Adrenal gland (tissue), 5 donors: ENCODE data around the gene NUF2.
"Not testable (repeated sequence)": the region's sequence is repeated elsewhere in the genome, so short reads cannot be mapped to it uniquely, and the experiment has no call there.

ENCODE experiments used
- POLR2A ChIP-seq, 2 donors: fragments of 450-650 bp; IDR thresholded peaks; one replicate each; pipeline ENCODE4 v1.6.1; 2017; ENCODE audit warnings: antibody characterized with exemption in 2 of 2, mild to moderate bottlenecking in 2 of 2, moderate library complexity in 1 of 2
- TF ChIP-seq, protein P1 (sequence below), 6 experiments: fragments of 450-650 bp in 4 of 6; fragments of 200-600 bp in 2 of 6; sonication (generic) in 1 of 6; IDR thresholded peaks; 1 replicate in 5 of 6; 2 replicates in 1 of 6; pipeline versions ENCODE4 v1.5.1 to v1.8.0; 2016 to 2021; ENCODE audit warnings: antibody characterized with exemption in 6 of 6, mild to moderate bottlenecking in 2 of 6, moderate library complexity in 1 of 6
- donor health status: DM: no; HTN: no; CAD: no.

DNA sequence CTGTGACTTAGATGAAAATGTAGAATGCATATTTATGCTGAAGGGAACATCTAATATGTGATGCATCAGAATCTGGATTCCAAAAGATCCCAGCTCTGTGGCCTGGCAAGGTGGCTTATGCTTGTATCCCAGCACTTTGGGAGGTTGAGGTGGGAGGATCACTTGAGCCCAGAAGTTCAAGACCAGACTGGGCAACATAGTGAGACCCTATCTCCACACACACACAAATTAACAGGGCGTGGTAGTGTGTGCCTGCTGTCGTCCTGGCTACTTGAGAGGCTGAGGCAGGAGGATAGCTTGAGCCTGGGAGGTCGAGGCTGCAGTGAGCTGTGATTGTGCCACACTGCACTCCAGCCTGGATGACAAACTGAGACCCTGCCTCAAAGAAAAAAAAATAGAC, 1.6 kb downstream of the NUF2 start:
- TF ChIP-seq, protein P1, sequence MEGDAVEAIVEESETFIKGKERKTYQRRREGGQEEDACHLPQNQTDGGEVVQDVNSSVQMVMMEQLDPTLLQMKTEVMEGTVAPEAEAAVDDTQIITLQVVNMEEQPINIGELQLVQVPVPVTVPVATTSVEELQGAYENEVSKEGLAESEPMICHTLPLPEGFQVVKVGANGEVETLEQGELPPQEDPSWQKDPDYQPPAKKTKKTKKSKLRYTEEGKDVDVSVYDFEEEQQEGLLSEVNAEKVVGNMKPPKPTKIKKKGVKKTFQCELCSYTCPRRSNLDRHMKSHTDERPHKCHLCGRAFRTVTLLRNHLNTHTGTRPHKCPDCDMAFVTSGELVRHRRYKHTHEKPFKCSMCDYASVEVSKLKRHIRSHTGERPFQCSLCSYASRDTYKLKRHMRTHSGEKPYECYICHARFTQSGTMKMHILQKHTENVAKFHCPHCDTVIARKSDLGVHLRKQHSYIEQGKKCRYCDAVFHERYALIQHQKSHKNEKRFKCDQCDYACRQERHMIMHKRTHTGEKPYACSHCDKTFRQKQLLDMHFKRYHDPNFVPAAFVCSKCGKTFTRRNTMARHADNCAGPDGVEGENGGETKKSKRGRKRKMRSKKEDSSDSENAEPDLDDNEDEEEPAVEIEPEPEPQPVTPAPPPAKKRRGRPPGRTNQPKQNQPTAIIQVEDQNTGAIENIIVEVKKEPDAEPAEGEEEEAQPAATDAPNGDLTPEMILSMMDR (IDR thresholded peaks at IDR 0.05) = not testable (repeated sequence)
- not testable (repeated sequence) for TF ChIP-seq POLR2A (IDR thresholded peaks at IDR 0.05)
